ENCODE results near the gene RNF180.

The RNF180 gene

GRCh38 chr5:64166201-64166959 lies 737 bp downstream of the RNF180 start:
- Histone ChIP-seq H3K4me2 (ENCODE audit: low read length) (no peak overlapping the region), H3K27me3 (ENCODE audit: insufficient read depth, low read length) (no peaks in the 10 kb centered on the region), H2AFZ (ENCODE audit: low read length) (no peak overlapping the region), H3K27ac (ENCODE audit: low read depth, low read length, poor library complexity, severe bottlenecking) (no peak overlapping the region), H3K9ac (ENCODE audit: low read length) (no peak overlapping the region), H3F3A (ENCODE audit: insufficient read depth, low read length) (no peaks in the 10 kb centered on the region), H3K36me3 (ENCODE audit: insufficient read depth, low read length) (no peaks in the 10 kb centered on the region), H3K4me1 (ENCODE audit: insufficient read depth, low read length, severe bottlenecking) (peaks cover 4% of the 10 kb centered on the region), H3K9me2 (ENCODE audit: low read depth, low read length) (no peaks in the 10 kb centered on the region), H3K4me3 (ENCODE audit: low read depth, low read length, poor library complexity, severe bottlenecking) (no peak overlapping the region), H3K79me2 (ENCODE audit: insufficient read depth, low read length) (no peaks in the 10 kb centered on the region), H3K9me3 (ENCODE audit: low read length) (no peaks in the 10 kb centered on the region), H4K20me1 (ENCODE audit: insufficient read depth, low read length) (no peaks in the 10 kb centered on the region)
- TF ChIP-seq EZH2 (IDR thresholded peaks at IDR 0.05; ENCODE audit: borderline replicate concordance, low read length) = no peak
- TF ChIP-seq CTCF (IDR thresholded peaks at IDR 0.05; ENCODE audit: low read length) = no peak

- Histone ChIP-seq H3K4me1 (ENCODE audit: insufficient read depth, low read length, severe bottlenecking) (no peaks in the 10 kb centered on the region), H3K9ac (ENCODE audit: low read length) (no peak overlapping the region), H2AFZ (ENCODE audit: low read length) (no peak overlapping the region), H3K79me2 (ENCODE audit: insufficient read depth, low read length) (no peaks in the 10 kb centered on the region), H3K9me2 (ENCODE audit: low read depth, low read length) (no peaks in the 10 kb centered on the region), H3K27me3 (ENCODE audit: insufficient read depth, low read length) (no peaks in the 10 kb centered on the region), H3K9me3 (ENCODE audit: low read length) (peaks cover 3% of the 10 kb centered on the region; the same call in 1 of the 2 replicates), H3K36me3 (ENCODE audit: insufficient read depth, low read length) (no peaks in the 10 kb centered on the region), H3K4me3 (ENCODE audit: low read depth, low read length, poor library complexity, severe bottlenecking) (no peak overlapping the region), H3K27ac (ENCODE audit: low read depth, low read length, poor library complexity, severe bottlenecking) (no peak overlapping the region), H3K4me2 (ENCODE audit: low read length) (no peak overlapping the region), H3F3A (ENCODE audit: insufficient read depth, low read length) (no peaks in the 10 kb centered on the region), H4K20me1 (ENCODE audit: insufficient read depth, low read length) (no peaks in the 10 kb centered on the region)
- TF ChIP-seq EZH2 (IDR thresholded peaks at IDR 0.05; ENCODE audit: borderline replicate concordance, low read length) = no peak
- TF ChIP-seq CTCF (IDR thresholded peaks at IDR 0.05; ENCODE audit: low read length) = no peak
Measured at GRCh38 chr5:64176301-64176700, 10.7 kb downstream of the RNF180 start.

GRCh38 chr5:64180661-64181343 lies 15.2 kb downstream of the RNF180 start:
- no peak for TF ChIP-seq CTCF (IDR thresholded peaks at IDR 0.05; ENCODE audit: low read length)
- no peak for TF ChIP-seq EZH2 (IDR thresholded peaks at IDR 0.05; ENCODE audit: borderline replicate concordance, low read length)
- no peak overlapping the region for H2AFZ ChIP-seq (ENCODE audit: low read length)

More at GRCh38 chr5:64180661-64181343, 15.2 kb downstream of the RNF180 start:
- no peaks in the 10 kb centered on the region for H3K27me3 ChIP-seq (ENCODE audit: insufficient read depth, low read length)
- H3K79me2 ChIP-seq (ENCODE audit: insufficient read depth, low read length) = no peaks in the 10 kb centered on the region
- H3K4me3 ChIP-seq (ENCODE audit: low read depth, low read length, poor library complexity, severe bottlenecking) = no peak overlapping the region
- no peaks in the 10 kb centered on the region for H3K4me1 ChIP-seq (ENCODE audit: insufficient read depth, low read length, severe bottlenecking)
- H4K20me1 ChIP-seq (ENCODE audit: insufficient read depth, low read length) = no peaks in the 10 kb centered on the region
- H3F3A ChIP-seq (ENCODE audit: insufficient read depth, low read length) = no peaks in the 10 kb centered on the region
- H3K9ac ChIP-seq (ENCODE audit: low read length) = no peak overlapping the region
- H3K27ac ChIP-seq (ENCODE audit: low read depth, low read length, poor library complexity, severe bottlenecking) = no peak overlapping the region
- no peaks in the 10 kb centered on the region for H3K9me2 ChIP-seq (ENCODE audit: low read depth, low read length)
- H3K36me3 ChIP-seq (ENCODE audit: insufficient read depth, low read length) = no peaks in the 10 kb centered on the region
- no peak overlapping the region for H3K4me2 ChIP-seq (ENCODE audit: low read length)
- H3K9me3 ChIP-seq (ENCODE audit: low read length) = no peaks in the 10 kb centered on the region
